Naive B cell (primary cell): ENCODE results near the gene SARM1. TPM values are rescaled to one million over a fixed set of nuclear protein-coding genes. Genes with fewer than 3 reads are reported as not detected.

Experiments
- ATAC-seq, 2 donors: fragments of 150-1000 bp; cut with Tn5 transposase; 2 replicates each; pipeline ENCODE4 v1.10.0; 2021; ENCODE audit warnings: low read depth in 2 of 2, mild to moderate bottlenecking in 2 of 2, moderate library complexity in 2 of 2
- DNase-seq: peaks from one replicate; pipeline ENCODE4 v3.0.0; 2022
- H3K27ac Mint-ChIP-seq, 6 donors: one replicate each; pipeline ENCODE4 v1.8.0; 2020 to 2022; ENCODE audit warnings: mild to moderate bottlenecking in 6 of 6, mixed read lengths in 6 of 6, moderate library complexity in 5 of 6, inconsistent platforms in 2 of 6
- H3K27me3 Mint-ChIP-seq, 3 donors: one replicate each; pipeline ENCODE4 v1.8.0; 2021 to 2022; ENCODE audit warnings: mixed read lengths in 3 of 3, mild to moderate bottlenecking in 1 of 3
- H3K36me3 Mint-ChIP-seq, 2 donors: one replicate each; pipeline ENCODE4 v1.8.0; 2020 to 2022; ENCODE audit warnings: mixed read lengths in 2 of 2, inconsistent platforms in 1 of 2, mild to moderate bottlenecking in 1 of 2
- H3K4me1 Mint-ChIP-seq, 3 donors: one replicate each; pipeline ENCODE4 v1.8.0; 2020 to 2022; ENCODE audit warnings: mixed read lengths in 3 of 3, inconsistent platforms in 1 of 3, mild to moderate bottlenecking in 1 of 3, moderate library complexity in 1 of 3
- H3K4me3 Mint-ChIP-seq, 8 donors: one replicate each; pipeline ENCODE4 v1.8.0; 2020 to 2022; ENCODE audit warnings: mild to moderate bottlenecking in 8 of 8, mixed read lengths in 8 of 8, moderate library complexity in 8 of 8, inconsistent platforms in 2 of 8
- H3K9me3 Mint-ChIP-seq, 7 donors: one replicate each; pipeline ENCODE4 v1.8.0; 2020 to 2022; ENCODE audit warnings: mixed read lengths in 7 of 7, mild to moderate bottlenecking in 5 of 7, inconsistent platforms in 2 of 7, moderate library complexity in 1 of 7
- polyA plus RNA-seq, 6 donors: library from polyadenylated mRNA; unstranded; fragments of 300-500 nt; fragmentation: Illumina TruSeq; gene quantifications; one replicate each; pipeline ENCODE4 v1.2.3, GENCODE V29; 2021; ENCODE audit warnings: low read depth in 6 of 6

Gene SARM1
- polyA plus RNA-seq, 6 donors from 2014 or later: 4.3 to 8.1 (median 7.1) TPM

- H3K27ac Mint-ChIP-seq: no peak overlapping the region
- DNase-seq: no peak
- H3K4me1 Mint-ChIP-seq: no peaks in the 10 kb centered on the region
- peaks cover 4 to 25% (median 12%) of the 10 kb centered on the region in 7 donors for H3K9me3 Mint-ChIP-seq
- no peak overlapping the region for H3K4me3 Mint-ChIP-seq
- no peak for ATAC-seq
- H3K36me3 Mint-ChIP-seq: peaks cover 0 to 6% of the 10 kb centered on the region in 2 donors
- H3K27me3 Mint-ChIP-seq: peaks cover 25 to 54% (median 33%) of the 10 kb centered on the region in 3 donors
Measured at GRCh38 chr17:28446716-28447395, 75.4 kb downstream of the SARM1 start.

- H3K36me3 Mint-ChIP-seq: peaks cover 0 to 6% of the 10 kb centered on the region in 2 donors
- DNase-seq (no peak), ATAC-seq (no peak)
- H3K4me1 Mint-ChIP-seq: no peaks in the 10 kb centered on the region
- no peak overlapping the region for H3K27ac Mint-ChIP-seq
- no peak overlapping the region for H3K4me3 Mint-ChIP-seq
- peaks cover 25 to 50% (median 30%) of the 10 kb centered on the region in 3 donors for H3K27me3 Mint-ChIP-seq
- H3K9me3 Mint-ChIP-seq: peaks cover 4 to 20% (median 12%) of the 10 kb centered on the region in 7 donors
Measured at GRCh38 chr17:28447396-28447760, 75.9 kb downstream of the SARM1 start.

- peaks cover 4 to 18% (median 9%) of the 10 kb centered on the region in 7 donors for H3K9me3 Mint-ChIP-seq
- no peak overlapping the region for H3K4me3 Mint-ChIP-seq
- peaks cover 22 to 47% (median 34%) of the 10 kb centered on the region in 3 donors for H3K27me3 Mint-ChIP-seq
- H3K36me3 Mint-ChIP-seq: peaks cover 0 to 6% of the 10 kb centered on the region in 2 donors
- ATAC-seq (no peak), DNase-seq (no peak)
- H3K4me1 Mint-ChIP-seq: no peaks in the 10 kb centered on the region
- no peak overlapping the region for H3K27ac Mint-ChIP-seq
Measured at GRCh38 chr17:28449859-28450258, 78.4 kb downstream of the SARM1 start.

Other genes starting within 250 kb of the SARM1 start
- gene TMEM97, start 52.5 kb upstream of the SARM1 start, polyA plus RNA-seq: 1 to 10 TPM; 6.3 to 8.0 (median 6.9) TPM
- 10 to 100 TPM; 41.5 to 53.9 (median 49.3) TPM for gene IFT20, start 36.2 kb upstream of the SARM1 start, polyA plus RNA-seq
- gene TNFAIP1, start 35.9 kb upstream of the SARM1 start, polyA plus RNA-seq: 10 to 100 TPM in 2 of 6 donors, 1 to 10 TPM in 4; 4.0 to 11.5 (median 9.4) TPM
- 100 to 1,000 TPM in 1 of 6 donors, 10 to 100 TPM in 5; 80.1 to 159 (median 84.3) TPM for gene POLDIP2, start 14.2 kb upstream of the SARM1 start, polyA plus RNA-seq
- not detected for gene SEBOX, start 6.5 kb upstream of the SARM1 start, polyA plus RNA-seq
- gene VTN, start 1.4 kb upstream of the SARM1 start, polyA plus RNA-seq: under 1 TPM in 1 of 6 donors, not detected in 5; 0.13 TPM
- 1 to 10 TPM in 1 of 6 donors, under 1 TPM in 3, not detected in 2; 0.53 to 3.6 (median 0.68) TPM for gene SLC46A1, start 34.5 kb downstream of the SARM1 start, polyA plus RNA-seq
- not detected for gene SLC13A2, start 102.0 kb downstream of the SARM1 start, polyA plus RNA-seq
- gene FOXN1, start 134.7 kb downstream of the SARM1 start, polyA plus RNA-seq: not detected
- gene UNC119, start 180.9 kb downstream of the SARM1 start, polyA plus RNA-seq: 10 to 100 TPM; 69.7 to 93.0 (median 75.3) TPM
- 10 to 100 TPM; 31.3 to 61.7 (median 46.0) TPM for gene PIGS, start 199.8 kb downstream of the SARM1 start, polyA plus RNA-seq
- gene ALDOC, start 205.2 kb downstream of the SARM1 start, polyA plus RNA-seq: 10 to 100 TPM; 30.6 to 67.9 (median 48.3) TPM
- gene SPAG5, start 227.3 kb downstream of the SARM1 start, polyA plus RNA-seq: 1 to 10 TPM in 1 of 6 donors, under 1 TPM in 4, not detected in 1; 0.26 to 1.1 (median 0.62) TPM
- gene RSKR, start 242.5 kb downstream of the SARM1 start, polyA plus RNA-seq: under 1 TPM in 2 of 6 donors, not detected in 4; 0.09 to 0.20 TPM